H1 (cell line): ENCODE measurements around the gene NUSAP1. TPM values are rescaled to one million over a fixed set of nuclear protein-coding genes. Genes with fewer than 3 reads are reported as not detected.

Source experiments
- CBX5 ChIP-seq: fragments of 300-800, 300-1000 bp; sonication (generic); IDR thresholded peaks from 2 replicates; pipeline ENCODE4 v1.7.1; 2016; ENCODE audit warnings: antibody characterized with exemption, low read length, low read depth
- CHD2 ChIP-seq: IDR thresholded peaks from 2 replicates; pipeline ENCODE4 v1.6.1; 2012; ENCODE audit warnings: low read length, improper control_type of control experiment
- CREB1 ChIP-seq: IDR thresholded peaks from 2 replicates; pipeline ENCODE4 v1.6.1; 2012; ENCODE audit warnings: inconsistent platforms
- FOSL1 ChIP-seq: IDR thresholded peaks from 2 replicates; pipeline ENCODE4 v1.6.1; 2011; ENCODE audit warnings: mild to moderate bottlenecking, low read depth, low read length, moderate library complexity; ENCODE audit not compliant: insufficient read depth
- HDAC2 ChIP-seq, 2 experiments: fragments of 300-600 bp in 1 of 2; sonication (generic) in 1 of 2; IDR thresholded peaks; 2 replicates each; pipeline ENCODE4 v1.6.1; 2011 to 2012; ENCODE audit warnings: low read depth in 2 of 2, low read length in 2 of 2, mild to moderate bottlenecking in 2 of 2, moderate library complexity in 2 of 2, borderline replicate concordance in 1 of 2, inconsistent platforms in 1 of 2
- HDAC6 ChIP-seq: IDR thresholded peaks from one replicate; pipeline ENCODE4 v1.7.1; 2012; ENCODE audit warnings: low read depth, mild to moderate bottlenecking, inconsistent platforms, low read length, moderate library complexity
- JUND ChIP-seq: IDR thresholded peaks from 2 replicates; pipeline ENCODE4 v1.6.1; 2011; ENCODE audit warnings: mild to moderate bottlenecking, improper control_type of control experiment, low read length
- KDM4A ChIP-seq: IDR thresholded peaks from one replicate; pipeline ENCODE4 v1.7.1; 2012; ENCODE audit warnings: low read depth, mild to moderate bottlenecking, moderate library complexity, low read length, inconsistent platforms; ENCODE audit not compliant: severe bottlenecking
- NANOG ChIP-seq: IDR thresholded peaks from 2 replicates; pipeline ENCODE4 v1.6.1; 2011; ENCODE audit warnings: low read length, low read depth, mild to moderate bottlenecking, inconsistent platforms; ENCODE audit not compliant: insufficient read depth, poor library complexity, severe bottlenecking
- PHF8 ChIP-seq: fragments of 200-600 bp; sonication (generic); conservative IDR thresholded peaks from 2 replicates; pipeline ENCODE4 v1.7.1; 2012; ENCODE audit warnings: low read depth, mild to moderate bottlenecking, inconsistent platforms, low read length, moderate library complexity
- POLR2AphosphoS5 ChIP-seq: IDR thresholded peaks from 2 replicates; pipeline ENCODE4 v1.6.1; 2011; ENCODE audit warnings: low read depth, low read length
- SRF ChIP-seq: IDR thresholded peaks from 2 replicates; pipeline ENCODE4 v1.6.1; 2011; ENCODE audit warnings: mild to moderate bottlenecking, low read depth, low read length, moderate library complexity
- polyA plus RNA-seq, 7 experiments: library from polyadenylated mRNA; depleted of rRNA in 3 of 7; stranded (reverse) in 5 of 7; unstranded in 2 of 7; fragments of >200 nt in 5 of 7; fragments of 200-250 nt in 2 of 7; gene quantifications; 1 replicate in 5 of 7; 2 replicates in 1 of 7; 4 replicates in 1 of 7; pipeline versions ENCODE4 v1.2.1 to v1.2.3, GENCODE V29; 2011 to 2013; ENCODE audit warnings: missing spikeins in 2 of 7, mixed read lengths in 2 of 7
- total RNA-seq: library from RNA; stranded (reverse); fragmentation: NEBNext Ultra II Directional; extraction: Animal tissue kit (Norgen Biotek cat#: 25700); gene quantifications from 2 replicates; pipeline ENCODE4 v1.2.1, GENCODE V29; 2021
- TF ChIP-seq, protein P1 (sequence below): IDR thresholded peaks from 2 replicates; pipeline ENCODE4 v1.6.1; 2011; ENCODE audit warnings: low read length, improper control_type of control experiment

The NUSAP1 gene
- total and polyA plus RNA-seq, 2 of the 8 experiments (the other 6 are each of a cell fraction or from before 2014, with no cell fraction given) = 60.8 to 144 TPM

DNA sequence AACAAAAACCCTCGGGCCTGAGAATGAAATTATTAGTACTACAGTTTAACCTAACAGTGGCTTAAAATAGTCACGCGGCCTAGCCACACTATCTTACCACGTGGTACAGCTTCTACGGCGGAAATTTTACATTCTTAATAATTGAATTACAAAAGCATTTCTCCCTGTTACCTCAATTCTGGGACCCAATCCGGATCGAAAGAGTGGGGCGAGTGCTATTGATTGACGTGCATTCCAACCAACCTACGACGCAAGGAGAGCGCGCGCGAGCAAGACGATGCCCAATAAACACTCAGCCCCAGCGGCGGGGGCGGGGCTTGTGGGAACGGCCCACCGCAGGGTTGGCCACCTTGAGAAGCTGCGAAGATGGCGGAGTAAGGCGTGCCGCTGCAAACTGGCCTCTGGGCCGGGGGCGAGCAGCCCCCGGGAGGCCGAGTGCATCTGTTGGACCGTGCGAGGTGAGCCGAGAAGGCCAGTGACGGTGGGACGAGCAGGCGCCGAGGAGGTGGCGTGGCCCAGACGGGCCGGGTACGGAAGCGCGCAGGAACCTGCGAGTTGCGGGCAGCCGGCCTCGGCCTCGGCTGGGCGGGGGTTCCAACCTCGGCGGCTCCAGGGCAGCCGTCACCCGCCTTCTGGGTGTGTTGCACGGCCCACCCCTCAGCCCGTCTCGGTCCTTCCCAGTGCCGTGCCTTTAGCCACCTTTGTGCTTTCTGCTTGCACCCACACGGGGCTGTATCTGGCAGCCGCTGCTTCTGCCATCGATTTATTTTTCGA lies 48.8 kb upstream of the NUSAP1 start (continued):
- TF ChIP-seq POLR2AphosphoS5 (peak; percentile 87), CREB1 (peak; percentile 77), HDAC6 (no peak), CHD2 (peak; percentile 94), FOSL1 (peak; percentile 78; the same call in 1 of the 2 replicates), KDM4A (peak; percentile 52), JUND (no peak), NANOG (no peak), PHF8 (peak; percentile 98), CBX5 (no peak), SRF (no peak), HDAC2 (IDR thresholded peaks at IDR 0.05; ENCODE audit: borderline replicate concordance in 1 of 2, low read depth in 2 of 2, low read length in 2 of 2) (no peak)
- TF ChIP-seq, protein P1, sequence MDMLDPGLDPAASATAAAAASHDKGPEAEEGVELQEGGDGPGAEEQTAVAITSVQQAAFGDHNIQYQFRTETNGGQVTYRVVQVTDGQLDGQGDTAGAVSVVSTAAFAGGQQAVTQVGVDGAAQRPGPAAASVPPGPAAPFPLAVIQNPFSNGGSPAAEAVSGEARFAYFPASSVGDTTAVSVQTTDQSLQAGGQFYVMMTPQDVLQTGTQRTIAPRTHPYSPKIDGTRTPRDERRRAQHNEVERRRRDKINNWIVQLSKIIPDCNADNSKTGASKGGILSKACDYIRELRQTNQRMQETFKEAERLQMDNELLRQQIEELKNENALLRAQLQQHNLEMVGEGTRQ = peak; percentile 66
